ENCODE measurements around the gene IQUB.

The IQUB gene

GRCh38 chr7:123580406-123581161 lies 46.2 kb upstream of the IQUB start:
- Histone ChIP-seq H3F3A (ENCODE audit: low read depth) (no peaks in the 10 kb centered on the region), H3K9me3 (ENCODE audit: insufficient read depth, low read depth, low read length) (no peaks in the 10 kb centered on the region), H2AFZ (ENCODE audit: low read length) (peak overlapping the region; percentile 65), H3K36me3 (ENCODE audit: insufficient read depth, low read length) (no peaks in the 10 kb centered on the region), H3K4me2 (ENCODE audit: low read depth, low read length, poor library complexity, severe bottlenecking) (peak overlapping the region; percentile 7), H3K9me2 (replicated peaks; ENCODE audit: low read depth, low read length) (no peaks in the 10 kb centered on the region), H3K79me2 (ENCODE audit: insufficient read depth, low read length) (no peaks in the 10 kb centered on the region), H4K20me1 (ENCODE audit: insufficient read depth, low read length, poor library complexity, severe bottlenecking) (no peaks in the 10 kb centered on the region), H3K4me1 (ENCODE audit: insufficient read depth, low read length, poor library complexity, severe bottlenecking) (no peaks in the 10 kb centered on the region), H3K9ac (ENCODE audit: low read depth, low read length, poor library complexity, severe bottlenecking) (no peak overlapping the region), H3K4me3 (ENCODE audit: low read length, poor library complexity, severe bottlenecking) (no peak overlapping the region), H3K27me3 (ENCODE audit: insufficient read depth, low read length, poor library complexity, severe bottlenecking) (no peaks in the 10 kb centered on the region)
- TF ChIP-seq, protein P1, sequence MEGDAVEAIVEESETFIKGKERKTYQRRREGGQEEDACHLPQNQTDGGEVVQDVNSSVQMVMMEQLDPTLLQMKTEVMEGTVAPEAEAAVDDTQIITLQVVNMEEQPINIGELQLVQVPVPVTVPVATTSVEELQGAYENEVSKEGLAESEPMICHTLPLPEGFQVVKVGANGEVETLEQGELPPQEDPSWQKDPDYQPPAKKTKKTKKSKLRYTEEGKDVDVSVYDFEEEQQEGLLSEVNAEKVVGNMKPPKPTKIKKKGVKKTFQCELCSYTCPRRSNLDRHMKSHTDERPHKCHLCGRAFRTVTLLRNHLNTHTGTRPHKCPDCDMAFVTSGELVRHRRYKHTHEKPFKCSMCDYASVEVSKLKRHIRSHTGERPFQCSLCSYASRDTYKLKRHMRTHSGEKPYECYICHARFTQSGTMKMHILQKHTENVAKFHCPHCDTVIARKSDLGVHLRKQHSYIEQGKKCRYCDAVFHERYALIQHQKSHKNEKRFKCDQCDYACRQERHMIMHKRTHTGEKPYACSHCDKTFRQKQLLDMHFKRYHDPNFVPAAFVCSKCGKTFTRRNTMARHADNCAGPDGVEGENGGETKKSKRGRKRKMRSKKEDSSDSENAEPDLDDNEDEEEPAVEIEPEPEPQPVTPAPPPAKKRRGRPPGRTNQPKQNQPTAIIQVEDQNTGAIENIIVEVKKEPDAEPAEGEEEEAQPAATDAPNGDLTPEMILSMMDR (conservative IDR thresholded peaks at IDR 0.05; ENCODE audit: low read length) = peak; percentile 84
- TF ChIP-seq EZH2phosphoT487 (IDR thresholded peaks at IDR 0.05; ENCODE audit: borderline replicate concordance) = no peak

GRCh38 chr7:123579416-123579815 lies 45.0 kb upstream of the IQUB start:
- TF ChIP-seq, protein P1 (conservative IDR thresholded peaks at IDR 0.05; ENCODE audit: low read length) = no peak
- TF ChIP-seq EZH2phosphoT487 (IDR thresholded peaks at IDR 0.05; ENCODE audit: borderline replicate concordance) = no peak

DNA sequence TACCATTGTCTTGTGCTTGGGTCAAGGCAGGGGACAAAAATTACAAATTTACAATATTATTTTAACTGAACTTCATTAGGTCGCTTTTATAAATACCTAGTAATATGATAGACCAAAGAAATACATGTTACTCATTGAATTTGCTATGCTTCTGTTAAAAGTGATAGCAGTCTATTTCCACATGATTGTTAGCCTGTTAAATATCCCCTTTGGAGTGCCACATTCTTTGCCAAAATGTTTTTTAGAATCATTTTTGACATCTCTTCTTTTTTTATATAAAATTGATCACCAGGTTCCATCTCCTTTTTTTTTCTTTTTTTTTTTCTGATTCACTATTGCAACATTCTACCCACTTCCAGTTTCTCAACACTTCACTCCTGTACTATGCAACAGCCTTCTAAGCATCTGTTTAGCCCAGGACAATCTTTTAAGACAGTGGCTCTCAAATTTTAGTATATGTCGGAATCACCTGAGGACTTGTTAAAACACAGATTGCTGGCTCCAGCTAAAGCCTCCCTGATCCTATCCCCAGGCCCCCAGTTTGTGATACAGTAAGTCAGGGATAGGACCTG lies 39.6 kb upstream of the IQUB start:
- Histone ChIP-seq H3K9me3 (ENCODE audit: insufficient read depth, low read depth, low read length) (no peaks in the 10 kb centered on the region), H3K9ac (ENCODE audit: low read depth, low read length, poor library complexity, severe bottlenecking) (no peak overlapping the region), H3K4me2 (ENCODE audit: low read depth, low read length, poor library complexity, severe bottlenecking) (no peak overlapping the region), H2AFZ (ENCODE audit: low read length) (no peak overlapping the region), H3K36me3 (ENCODE audit: insufficient read depth, low read length) (no peaks in the 10 kb centered on the region), H3K4me3 (ENCODE audit: low read length, poor library complexity, severe bottlenecking) (no peak overlapping the region), H3K4me1 (ENCODE audit: insufficient read depth, low read length, poor library complexity, severe bottlenecking) (no peaks in the 10 kb centered on the region), H3K79me2 (ENCODE audit: insufficient read depth, low read length) (no peaks in the 10 kb centered on the region), H3K9me2 (replicated peaks; ENCODE audit: low read depth, low read length) (no peaks in the 10 kb centered on the region), H4K20me1 (ENCODE audit: insufficient read depth, low read length, poor library complexity, severe bottlenecking) (no peaks in the 10 kb centered on the region), H3F3A (ENCODE audit: low read depth) (no peaks in the 10 kb centered on the region), H3K27me3 (ENCODE audit: insufficient read depth, low read length, poor library complexity, severe bottlenecking) (no peaks in the 10 kb centered on the region)
- TF ChIP-seq, protein P1 (conservative IDR thresholded peaks at IDR 0.05; ENCODE audit: low read length) = no peak
- no peak for TF ChIP-seq EZH2phosphoT487 (IDR thresholded peaks at IDR 0.05; ENCODE audit: borderline replicate concordance)

More at GRCh38 chr7:123579416-123579815, 45.0 kb upstream of the IQUB start:
- Histone ChIP-seq H3K36me3 (ENCODE audit: insufficient read depth, low read length) (no peaks in the 10 kb centered on the region), H3K9me2 (replicated peaks; ENCODE audit: low read depth, low read length) (no peaks in the 10 kb centered on the region), H3K9ac (ENCODE audit: low read depth, low read length, poor library complexity, severe bottlenecking) (no peak overlapping the region), H3K4me3 (ENCODE audit: low read length, poor library complexity, severe bottlenecking) (no peak overlapping the region), H3K4me1 (ENCODE audit: insufficient read depth, low read length, poor library complexity, severe bottlenecking) (no peaks in the 10 kb centered on the region), H4K20me1 (ENCODE audit: insufficient read depth, low read length, poor library complexity, severe bottlenecking) (no peaks in the 10 kb centered on the region), H3K4me2 (ENCODE audit: low read depth, low read length, poor library complexity, severe bottlenecking) (no peak overlapping the region), H3K9me3 (ENCODE audit: insufficient read depth, low read depth, low read length) (no peaks in the 10 kb centered on the region), H3K79me2 (ENCODE audit: insufficient read depth, low read length) (no peaks in the 10 kb centered on the region), H3F3A (ENCODE audit: low read depth) (no peaks in the 10 kb centered on the region), H3K27me3 (ENCODE audit: insufficient read depth, low read length, poor library complexity, severe bottlenecking) (no peaks in the 10 kb centered on the region), H2AFZ (ENCODE audit: low read length) (no peak overlapping the region)
